ENCODE measurements around the gene FRY. TPM values are rescaled to one million over a fixed set of nuclear protein-coding genes. Genes with fewer than 3 reads are reported as not detected.

Gene FRY
- total and polyA plus RNA-seq, 2 donors (not counting 1 experiment from before 2014, with no cell fraction given): 2.3 to 6.3 TPM

DNA sequence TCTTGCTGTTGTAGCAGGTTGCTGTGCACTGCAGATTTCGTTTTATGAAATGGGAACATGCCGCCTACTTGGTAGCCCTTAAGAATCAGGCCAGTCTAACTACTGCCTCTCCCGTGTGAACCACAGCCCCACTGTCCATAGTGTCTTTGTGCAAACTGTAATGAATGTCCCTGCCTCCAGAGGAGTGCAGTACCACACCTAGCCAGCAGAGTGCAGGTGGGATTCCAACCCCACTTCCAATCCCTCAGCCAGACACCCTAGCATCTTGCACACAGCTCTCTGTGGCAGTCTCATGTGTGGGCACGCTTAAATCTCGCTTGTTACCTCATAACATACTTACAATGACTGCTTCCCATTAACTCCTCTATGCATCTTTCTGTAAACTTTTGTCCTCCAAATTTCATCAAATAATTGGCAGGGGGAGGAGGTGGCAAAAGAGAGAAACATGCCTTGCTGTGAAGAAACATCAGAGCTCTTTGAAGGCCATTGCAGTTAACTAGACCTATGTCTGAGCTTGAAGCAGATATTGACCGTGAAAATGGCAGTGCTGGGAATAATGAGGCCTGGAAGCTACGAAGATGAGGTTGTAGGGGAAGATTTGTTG, 236.4 kb downstream of the FRY start:
- ChIA-PET POLR2A (no interaction called here), CTCF (interaction anchor here (0.8 to 3.1 kb wide), 11 partner anchors 8 to 1456 kb away, joined by 3 to 21 read pairs (median 4); partner anchors contain the start of genes BRCA2 and ZAR1L)
- no peaks in the 10 kb centered on the region for H3K27me3 ChIP-seq (replicated peaks in 1 of 4; ENCODE audit: control extremely low read depth in 1 of 4, control insufficient read depth in 3 of 4, insufficient read depth in 4 of 4, low read length in 3 of 4)
- ATAC-seq (ENCODE audit: low read depth) (peak; percentile 81), DNase-seq (peak; percentile 55)
- H3K4me1 ChIP-seq (ENCODE audit: control insufficient read depth in 2 of 2, insufficient read depth in 2 of 2, low read length in 2 of 2): no peaks in the 10 kb centered on the region
- no peak overlapping the region for H3K4me3 ChIP-seq (ENCODE audit: control extremely low read depth in 1 of 5, extremely low read depth in 1 of 5, insufficient read depth in 1 of 5, low read depth in 2 of 5, low read length in 4 of 5)
- no peaks in the 10 kb centered on the region for H4K20me1 ChIP-seq (ENCODE audit: control insufficient read depth, insufficient read depth, low read length, poor library complexity, severe bottlenecking)
- no peaks in the 10 kb centered on the region for H3K36me3 ChIP-seq (replicated peaks in 1 of 2; ENCODE audit: control extremely low read depth in 1 of 2, control insufficient read depth in 1 of 2, extremely low read depth in 1 of 2, insufficient read depth in 2 of 2, low read length in 1 of 2)
- no peaks in the 10 kb centered on the region for H3K9me3 Mint-ChIP-seq (ENCODE audit: insufficient read depth)
- no peaks in the 10 kb centered on the region for H3K4me1 Mint-ChIP-seq
- H3K4me2 ChIP-seq (replicated peaks; ENCODE audit: low read depth, low read length, poor library complexity, severe bottlenecking): no peak overlapping the region
- intact Hi-C loops (cut with micrococcal nuclease): loop anchor here (1.0 to 5.0 kb wide), 3 partner anchors 44 to 313 kb away; no protein-coding TSS in a partner anchor
- no peaks in the 10 kb centered on the region for H3K79me2 ChIP-seq (ENCODE audit: control insufficient read depth, insufficient read depth, low read length)
- no peak overlapping the region for H3K9ac ChIP-seq (ENCODE audit: low read length)
- no peak overlapping the region for H3K27ac Mint-ChIP-seq
- H3K27ac ChIP-seq (ENCODE audit: low read length in 2 of 2): no peak overlapping the region
- no peaks in the 10 kb centered on the region for H3K9me3 ChIP-seq (ENCODE audit: control extremely low read depth in 1 of 3, control insufficient read depth in 2 of 3, insufficient read depth in 1 of 3, low read length in 2 of 3)
- TF ChIP-seq EZH2 (IDR thresholded peaks at IDR 0.05; ENCODE audit: borderline replicate concordance, insufficient read depth, low read depth, low read length, poor library complexity, severe bottlenecking): no peak
- TF ChIP-seq, protein P1, sequence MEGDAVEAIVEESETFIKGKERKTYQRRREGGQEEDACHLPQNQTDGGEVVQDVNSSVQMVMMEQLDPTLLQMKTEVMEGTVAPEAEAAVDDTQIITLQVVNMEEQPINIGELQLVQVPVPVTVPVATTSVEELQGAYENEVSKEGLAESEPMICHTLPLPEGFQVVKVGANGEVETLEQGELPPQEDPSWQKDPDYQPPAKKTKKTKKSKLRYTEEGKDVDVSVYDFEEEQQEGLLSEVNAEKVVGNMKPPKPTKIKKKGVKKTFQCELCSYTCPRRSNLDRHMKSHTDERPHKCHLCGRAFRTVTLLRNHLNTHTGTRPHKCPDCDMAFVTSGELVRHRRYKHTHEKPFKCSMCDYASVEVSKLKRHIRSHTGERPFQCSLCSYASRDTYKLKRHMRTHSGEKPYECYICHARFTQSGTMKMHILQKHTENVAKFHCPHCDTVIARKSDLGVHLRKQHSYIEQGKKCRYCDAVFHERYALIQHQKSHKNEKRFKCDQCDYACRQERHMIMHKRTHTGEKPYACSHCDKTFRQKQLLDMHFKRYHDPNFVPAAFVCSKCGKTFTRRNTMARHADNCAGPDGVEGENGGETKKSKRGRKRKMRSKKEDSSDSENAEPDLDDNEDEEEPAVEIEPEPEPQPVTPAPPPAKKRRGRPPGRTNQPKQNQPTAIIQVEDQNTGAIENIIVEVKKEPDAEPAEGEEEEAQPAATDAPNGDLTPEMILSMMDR (IDR thresholded peaks at IDR 0.05): peak; percentile 82
- WGBS (ENCODE audit: insufficient coverage): 78% methylated on average over 3 of the region's 7 CpGs
- no peak overlapping the region for H3K4me3 Mint-ChIP-seq
- H3K27me3 Mint-ChIP-seq: no peaks in the 10 kb centered on the region
- no peak overlapping the region for H2AFZ ChIP-seq (ENCODE audit: insufficient read depth, low read depth, low read length, poor library complexity, severe bottlenecking)

DNA sequence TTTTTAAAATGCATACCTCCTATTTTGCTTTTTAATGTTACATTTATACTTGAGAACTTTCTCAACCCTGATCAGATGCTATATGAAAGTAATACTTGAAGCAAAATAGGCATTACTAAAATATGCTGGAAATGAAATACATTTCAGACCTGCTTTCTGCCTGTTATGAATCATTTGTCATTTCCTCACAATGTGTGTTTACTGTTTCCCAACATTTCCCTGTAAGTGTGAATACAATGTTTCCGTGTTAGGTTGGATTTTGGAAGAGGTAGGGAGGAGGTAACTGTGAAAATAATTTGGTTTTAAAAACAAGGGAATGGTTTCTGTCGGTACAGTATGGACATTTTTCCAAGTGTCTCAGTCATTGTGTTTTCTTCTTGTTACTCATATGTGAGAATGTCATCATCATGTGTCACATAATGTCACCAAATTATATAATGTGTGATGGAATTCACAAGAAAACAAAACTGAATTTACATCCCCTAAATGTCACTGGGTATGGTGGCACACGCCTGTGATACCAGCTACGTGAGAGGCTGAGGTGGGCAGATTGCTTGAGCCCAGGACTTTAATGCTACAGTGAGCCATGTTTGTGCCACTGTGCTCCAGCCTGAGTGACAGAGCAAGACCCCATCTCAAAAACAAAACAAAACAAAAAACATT, 240.6 kb downstream of the FRY start:
- no peaks in the 10 kb centered on the region for H3K9me3 ChIP-seq (ENCODE audit: control extremely low read depth in 1 of 3, control insufficient read depth in 2 of 3, insufficient read depth in 1 of 3, low read length in 2 of 3)
- no peaks in the 10 kb centered on the region for H4K20me1 ChIP-seq (ENCODE audit: control insufficient read depth, insufficient read depth, low read length, poor library complexity, severe bottlenecking)
- Mint-ChIP-seq H3K27me3 (no peaks in the 10 kb centered on the region), H3K4me3 (no peak overlapping the region), H3K9me3 (ENCODE audit: insufficient read depth) (no peaks in the 10 kb centered on the region), H3K4me1 (no peaks in the 10 kb centered on the region), H3K27ac (no peak overlapping the region)
- no peaks in the 10 kb centered on the region for H3K36me3 ChIP-seq (replicated peaks in 1 of 2; ENCODE audit: control extremely low read depth in 1 of 2, control insufficient read depth in 1 of 2, extremely low read depth in 1 of 2, insufficient read depth in 2 of 2, low read length in 1 of 2)
- no peaks in the 10 kb centered on the region for H3K79me2 ChIP-seq (ENCODE audit: control insufficient read depth, insufficient read depth, low read length)
- ATAC-seq (ENCODE audit: low read depth) (no peak), DNase-seq (no peak)
- H3K9ac ChIP-seq (ENCODE audit: low read length): no peak overlapping the region
- no peaks in the 10 kb centered on the region for H3K27me3 ChIP-seq (replicated peaks in 1 of 4; ENCODE audit: control extremely low read depth in 1 of 4, control insufficient read depth in 3 of 4, insufficient read depth in 4 of 4, low read length in 3 of 4)
- no peak overlapping the region for H3K27ac ChIP-seq (ENCODE audit: low read length in 2 of 2)
- intact Hi-C loops (cut with micrococcal nuclease): no loop called here
- ChIA-PET CTCF (interaction anchor here (1.7 kb wide), 1 partner anchor 25 kb away, joined by 5 read pairs; no protein-coding TSS in a partner anchor), POLR2A (no interaction called here)
- WGBS (ENCODE audit: insufficient coverage): 80% methylated on average over 1 of the region's 4 CpGs
- H3K4me1 ChIP-seq (ENCODE audit: control insufficient read depth in 2 of 2, insufficient read depth in 2 of 2, low read length in 2 of 2): no peaks in the 10 kb centered on the region
- no peak overlapping the region for H2AFZ ChIP-seq (ENCODE audit: insufficient read depth, low read depth, low read length, poor library complexity, severe bottlenecking)
- H3K4me3 ChIP-seq (ENCODE audit: control extremely low read depth in 1 of 5, extremely low read depth in 1 of 5, insufficient read depth in 1 of 5, low read depth in 2 of 5, low read length in 4 of 5): no peak overlapping the region
- TF ChIP-seq, protein P1 (IDR thresholded peaks at IDR 0.05): no peak
- no peak for TF ChIP-seq EZH2 (IDR thresholded peaks at IDR 0.05; ENCODE audit: borderline replicate concordance, insufficient read depth, low read depth, low read length, poor library complexity, severe bottlenecking)
- no peak overlapping the region for H3K4me2 ChIP-seq (replicated peaks; ENCODE audit: low read depth, low read length, poor library complexity, severe bottlenecking)

Data from B cell (primary cell).